ENCODE results near the gene RSPO4. TPM values are rescaled to one million over a fixed set of nuclear protein-coding genes. Genes with fewer than 3 reads are reported as not detected.

RSPO4 gene
- polyA plus RNA-seq, 2 donors: 0.04 to 0.06 TPM

GRCh38 chr20:920311-920710 is 81.8 kb downstream of the RSPO4 start:
- Histone ChIP-seq H3K27ac (ENCODE audit: low read depth in 2 of 2, low read length in 1 of 2) (no peak overlapping the region), H3K36me3 (ENCODE audit: control insufficient read depth in 2 of 2, insufficient read depth in 2 of 2, low read length in 1 of 2) (no peaks in the 10 kb centered on the region), H3K4me1 (ENCODE audit: control insufficient read depth in 2 of 2, insufficient read depth in 2 of 2, low read length in 1 of 2) (no peaks in the 10 kb centered on the region), H3K27me3 (ENCODE audit: control insufficient read depth in 1 of 2, insufficient read depth in 2 of 2, low read length in 2 of 2) (no peaks in the 10 kb centered on the region), H3K4me3 (ENCODE audit: low read depth in 1 of 2, low read length in 2 of 2) (no peak overlapping the region), H3K9me3 (ENCODE audit: control insufficient read depth in 2 of 2, insufficient read depth in 1 of 2, low read depth in 1 of 2, low read length in 1 of 2) (no peaks in the 10 kb centered on the region)
- 87 to 91% methylated on average over 4 of the region's 4 CpGs for WGBS, 2 donors

GRCh38 chr20:919491-919916 is 82.6 kb downstream of the RSPO4 start:
- no peaks in the 10 kb centered on the region for H3K36me3 ChIP-seq (ENCODE audit: control insufficient read depth in 2 of 2, insufficient read depth in 2 of 2, low read length in 1 of 2)
- no peak overlapping the region for H3K27ac ChIP-seq (ENCODE audit: low read depth in 2 of 2, low read length in 1 of 2)
- H3K4me1 ChIP-seq (ENCODE audit: control insufficient read depth in 2 of 2, insufficient read depth in 2 of 2, low read length in 1 of 2): no peaks in the 10 kb centered on the region
- H3K9me3 ChIP-seq (ENCODE audit: control insufficient read depth in 2 of 2, insufficient read depth in 1 of 2, low read depth in 1 of 2, low read length in 1 of 2): no peaks in the 10 kb centered on the region
- H3K27me3 ChIP-seq (ENCODE audit: control insufficient read depth in 1 of 2, insufficient read depth in 2 of 2, low read length in 2 of 2): no peaks in the 10 kb centered on the region
- no peak overlapping the region for H3K4me3 ChIP-seq (ENCODE audit: low read depth in 1 of 2, low read length in 2 of 2)
- 76% methylated on average over 5 of the region's 5 CpGs for WGBS, 2 donors

DNA sequence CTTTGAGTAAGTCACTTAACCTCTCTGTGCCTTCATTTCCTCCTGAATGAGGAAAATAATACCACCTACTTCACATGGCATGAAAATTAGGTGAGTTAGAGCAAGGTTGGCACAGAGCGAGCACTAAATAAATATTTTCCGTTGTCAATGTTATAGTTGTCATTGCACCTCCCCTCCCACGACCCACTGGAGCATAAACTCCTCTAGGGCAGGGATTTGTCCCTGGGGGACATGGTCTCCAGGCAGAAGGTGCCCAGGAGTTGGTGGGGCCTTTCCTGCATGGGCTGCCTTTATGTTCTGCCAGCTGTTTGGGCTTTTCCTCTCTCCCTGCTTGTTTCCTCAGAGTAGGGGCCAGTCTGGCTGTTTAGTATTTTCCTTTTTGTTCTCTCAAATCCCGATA is 84.7 kb downstream of the RSPO4 start:
- no peak overlapping the region for H3K27ac ChIP-seq (ENCODE audit: low read depth in 2 of 2, low read length in 1 of 2)
- H3K4me1 ChIP-seq (ENCODE audit: control insufficient read depth in 2 of 2, insufficient read depth in 2 of 2, low read length in 1 of 2): no peaks in the 10 kb centered on the region
- H3K4me3 ChIP-seq (ENCODE audit: low read depth in 1 of 2, low read length in 2 of 2): no peak overlapping the region
- no peaks in the 10 kb centered on the region for H3K27me3 ChIP-seq (ENCODE audit: control insufficient read depth in 1 of 2, insufficient read depth in 2 of 2, low read length in 2 of 2)
- no peaks in the 10 kb centered on the region for H3K36me3 ChIP-seq (ENCODE audit: control insufficient read depth in 2 of 2, insufficient read depth in 2 of 2, low read length in 1 of 2)
- no peaks in the 10 kb centered on the region for H3K9me3 ChIP-seq (ENCODE audit: control insufficient read depth in 2 of 2, insufficient read depth in 1 of 2, low read depth in 1 of 2, low read length in 1 of 2)
- 52 to 63% methylated on average over 4 of the region's 4 CpGs for WGBS, 2 donors

- WGBS, 2 donors: 57 to 60% methylated on average over 5 of the region's 5 CpGs
- no peak overlapping the region for H3K4me3 ChIP-seq (ENCODE audit: low read depth in 1 of 2, low read length in 2 of 2)
- no peaks in the 10 kb centered on the region for H3K9me3 ChIP-seq (ENCODE audit: control insufficient read depth in 2 of 2, insufficient read depth in 1 of 2, low read depth in 1 of 2, low read length in 1 of 2)
- no peak overlapping the region for H3K27ac ChIP-seq (ENCODE audit: low read depth in 2 of 2, low read length in 1 of 2)
- no peaks in the 10 kb centered on the region for H3K36me3 ChIP-seq (ENCODE audit: control insufficient read depth in 2 of 2, insufficient read depth in 2 of 2, low read length in 1 of 2)
- no peaks in the 10 kb centered on the region for H3K4me1 ChIP-seq (ENCODE audit: control insufficient read depth in 2 of 2, insufficient read depth in 2 of 2, low read length in 1 of 2)
- H3K27me3 ChIP-seq (ENCODE audit: control insufficient read depth in 1 of 2, insufficient read depth in 2 of 2, low read length in 2 of 2): no peaks in the 10 kb centered on the region
Observed at GRCh38 chr20:916825-917224, 85.3 kb downstream of the RSPO4 start.

GRCh38 chr20:916125-916799 is 85.8 kb downstream of the RSPO4 start, which contains the start of gene ANGPT4:
TSS of gene ANGPT4 (minus strand) at chr20:916334. CDS start at chr20:916214, 120 bp downstream.
- WGBS, 2 donors: 43 to 50% methylated on average over 18 of the region's 18 CpGs
- Histone ChIP-seq H3K9me3 (ENCODE audit: control insufficient read depth in 2 of 2, insufficient read depth in 1 of 2, low read depth in 1 of 2, low read length in 1 of 2) (no peaks in the 10 kb centered on the region), H3K27ac (ENCODE audit: low read depth in 2 of 2, low read length in 1 of 2) (no peak within 1 kb of the TSS), H3K4me3 (ENCODE audit: low read depth in 1 of 2, low read length in 2 of 2) (no peak within 1 kb of the TSS), H3K27me3 (ENCODE audit: control insufficient read depth in 1 of 2, insufficient read depth in 2 of 2, low read length in 2 of 2) (no peaks in the 10 kb centered on the region), H3K4me1 (ENCODE audit: control insufficient read depth in 2 of 2, insufficient read depth in 2 of 2, low read length in 1 of 2) (no peaks in the 10 kb centered on the region), H3K36me3 (ENCODE audit: control insufficient read depth in 2 of 2, insufficient read depth in 2 of 2, low read length in 1 of 2) (no peaks in the 10 kb centered on the region)

GRCh38 chr20:914727-915498 is 87.2 kb downstream of the RSPO4 start:
- no peaks in the 10 kb centered on the region for H3K36me3 ChIP-seq (ENCODE audit: control insufficient read depth in 2 of 2, insufficient read depth in 2 of 2, low read length in 1 of 2)
- H3K9me3 ChIP-seq (ENCODE audit: control insufficient read depth in 2 of 2, insufficient read depth in 1 of 2, low read depth in 1 of 2, low read length in 1 of 2): no peaks in the 10 kb centered on the region
- H3K27ac ChIP-seq (ENCODE audit: low read depth in 2 of 2, low read length in 1 of 2): no peak overlapping the region
- H3K4me3 ChIP-seq (ENCODE audit: low read depth in 1 of 2, low read length in 2 of 2): no peak overlapping the region
- no peaks in the 10 kb centered on the region for H3K4me1 ChIP-seq (ENCODE audit: control insufficient read depth in 2 of 2, insufficient read depth in 2 of 2, low read length in 1 of 2)
- no peaks in the 10 kb centered on the region for H3K27me3 ChIP-seq (ENCODE audit: control insufficient read depth in 1 of 2, insufficient read depth in 2 of 2, low read length in 2 of 2)
- 64 to 66% methylated on average over 15 of the region's 15 CpGs for WGBS, 2 donors

DNA sequence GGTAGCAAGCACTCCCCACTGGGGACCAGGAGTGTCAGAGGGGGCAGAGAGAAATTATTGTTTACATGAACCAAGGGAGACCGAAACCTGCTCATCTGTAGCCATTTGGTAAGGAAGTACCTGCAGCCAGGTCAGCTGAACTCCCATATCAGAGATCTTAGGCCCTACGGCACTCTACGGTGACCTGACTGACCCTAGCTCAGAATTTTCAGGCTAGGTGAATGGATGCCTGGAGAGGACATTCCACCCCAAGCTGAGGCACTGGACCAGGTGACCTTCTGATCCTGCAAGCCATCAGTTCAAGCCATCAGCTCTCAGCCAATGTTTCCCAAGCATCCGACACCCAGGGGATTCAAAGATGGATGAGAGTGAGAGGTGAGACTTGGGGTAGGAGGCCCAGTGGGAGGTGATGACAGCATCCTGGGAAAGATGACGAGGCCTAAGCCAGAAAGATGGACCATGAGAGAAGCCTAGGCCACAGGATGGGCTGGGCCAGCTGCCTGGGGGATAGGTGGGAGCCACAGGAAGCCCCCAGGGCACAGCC is 88.7 kb downstream of the RSPO4 start:
- H3K4me3 ChIP-seq (ENCODE audit: low read depth in 1 of 2, low read length in 2 of 2): no peak overlapping the region
- H3K27ac ChIP-seq (ENCODE audit: low read depth in 2 of 2, low read length in 1 of 2): no peak overlapping the region
- no peaks in the 10 kb centered on the region for H3K9me3 ChIP-seq (ENCODE audit: control insufficient read depth in 2 of 2, insufficient read depth in 1 of 2, low read depth in 1 of 2, low read length in 1 of 2)
- H3K27me3 ChIP-seq (ENCODE audit: control insufficient read depth in 1 of 2, insufficient read depth in 2 of 2, low read length in 2 of 2): no peaks in the 10 kb centered on the region
- no peaks in the 10 kb centered on the region for H3K4me1 ChIP-seq (ENCODE audit: control insufficient read depth in 2 of 2, insufficient read depth in 2 of 2, low read length in 1 of 2)
- H3K36me3 ChIP-seq (ENCODE audit: control insufficient read depth in 2 of 2, insufficient read depth in 2 of 2, low read length in 1 of 2): no peaks in the 10 kb centered on the region
- 84 to 89% methylated on average over 5 of the region's 5 CpGs for WGBS, 2 donors

DNA sequence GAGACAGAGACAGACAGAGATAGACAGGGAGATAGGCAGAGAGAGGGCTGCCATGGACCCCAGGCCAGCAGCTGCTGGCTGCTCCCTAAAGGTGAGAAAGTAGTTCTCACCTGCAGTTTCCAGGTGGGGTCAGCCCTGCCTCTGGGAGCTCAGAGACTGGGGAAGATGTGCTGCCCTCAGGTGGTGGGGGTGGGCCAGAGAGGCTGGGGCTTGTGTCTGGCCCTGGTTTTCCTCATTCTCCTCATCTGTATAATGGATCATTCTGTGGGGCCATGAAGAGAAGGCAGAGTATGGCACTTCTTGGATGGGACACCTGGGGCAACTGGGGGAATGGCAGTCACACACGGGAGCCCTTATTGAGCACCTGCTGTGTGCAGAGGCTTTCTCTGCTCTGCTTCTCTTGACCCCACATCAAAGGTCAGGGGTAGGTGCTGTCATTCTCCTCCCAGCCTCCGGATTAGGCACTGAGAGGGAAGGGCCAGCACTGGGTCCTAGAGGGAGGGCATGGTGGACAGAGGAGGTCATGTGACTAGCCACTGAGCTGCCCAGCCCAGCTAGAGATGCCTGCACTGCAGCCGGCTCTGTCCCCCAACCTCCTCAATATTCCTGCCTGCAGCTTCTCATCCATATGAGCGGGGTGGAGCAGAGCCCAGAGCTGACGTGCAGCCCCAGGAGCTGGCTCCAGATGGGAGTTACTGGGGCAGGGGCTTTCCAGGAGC is 90.1 kb downstream of the RSPO4 start:
- H3K27ac ChIP-seq (ENCODE audit: low read depth in 2 of 2, low read length in 1 of 2): peak overlapping the region in 1 of 2 donors; percentile 10
- no peaks in the 10 kb centered on the region for H3K9me3 ChIP-seq (ENCODE audit: control insufficient read depth in 2 of 2, insufficient read depth in 1 of 2, low read depth in 1 of 2, low read length in 1 of 2)
- H3K36me3 ChIP-seq (ENCODE audit: control insufficient read depth in 2 of 2, insufficient read depth in 2 of 2, low read length in 1 of 2): no peaks in the 10 kb centered on the region
- no peak overlapping the region for H3K4me3 ChIP-seq (ENCODE audit: low read depth in 1 of 2, low read length in 2 of 2)
- H3K4me1 ChIP-seq (ENCODE audit: control insufficient read depth in 2 of 2, insufficient read depth in 2 of 2, low read length in 1 of 2): no peaks in the 10 kb centered on the region
- WGBS, 2 donors: 50 to 52% methylated on average over 5 of the region's 5 CpGs
- no peaks in the 10 kb centered on the region for H3K27me3 ChIP-seq (ENCODE audit: control insufficient read depth in 1 of 2, insufficient read depth in 2 of 2, low read length in 2 of 2)

DNA sequence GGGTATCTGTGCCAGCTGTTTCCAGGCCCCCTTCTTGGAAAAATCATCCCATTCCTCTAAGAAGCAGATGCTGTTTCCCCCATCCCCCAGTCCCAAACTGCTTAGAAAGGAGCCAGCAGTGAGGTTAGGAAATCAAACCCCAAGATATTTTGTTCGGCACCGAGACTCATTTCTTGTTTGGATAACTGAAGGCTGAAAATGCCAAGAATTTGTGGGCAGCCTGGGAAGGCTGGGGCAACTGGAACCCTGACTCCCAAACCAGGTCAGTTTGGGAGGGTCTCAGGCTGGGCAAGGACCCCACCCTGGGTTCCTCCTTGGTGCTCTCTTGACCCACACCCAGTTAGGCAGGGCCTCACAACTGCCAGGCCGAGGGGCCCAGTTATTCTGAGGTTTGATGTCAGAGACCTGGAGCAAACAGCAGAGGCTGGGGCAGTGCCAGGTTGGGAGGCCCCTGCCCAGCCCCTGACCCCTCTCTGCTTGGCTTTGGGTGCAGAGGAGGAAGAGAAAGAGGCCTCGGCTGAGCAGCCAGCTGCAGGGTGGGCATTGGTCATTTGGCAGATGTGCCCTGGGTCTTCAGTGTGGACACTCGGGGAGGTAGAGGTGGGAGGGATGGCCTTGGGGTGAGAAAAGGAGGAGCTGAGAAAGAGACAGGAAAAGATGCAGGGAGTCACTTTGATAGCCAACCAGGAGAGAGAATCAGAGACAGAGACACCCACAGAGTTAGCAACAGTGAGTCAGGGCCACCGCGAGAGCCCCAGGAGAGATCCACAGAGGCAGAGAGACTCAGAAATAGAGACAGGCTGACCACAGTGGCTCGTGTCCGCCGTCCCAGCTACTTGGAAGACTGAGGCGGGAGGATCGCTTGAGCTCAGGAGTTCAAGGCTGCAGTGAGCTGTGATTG is 91.0 kb downstream of the RSPO4 start:
- Histone ChIP-seq H3K27me3 (ENCODE audit: control insufficient read depth in 1 of 2, insufficient read depth in 2 of 2, low read length in 2 of 2) (no peaks in the 10 kb centered on the region), H3K36me3 (ENCODE audit: control insufficient read depth in 2 of 2, insufficient read depth in 2 of 2, low read length in 1 of 2) (no peaks in the 10 kb centered on the region), H3K9me3 (ENCODE audit: control insufficient read depth in 2 of 2, insufficient read depth in 1 of 2, low read depth in 1 of 2, low read length in 1 of 2) (no peaks in the 10 kb centered on the region), H3K4me3 (ENCODE audit: low read depth in 1 of 2, low read length in 2 of 2) (no peak overlapping the region), H3K27ac (ENCODE audit: low read depth in 2 of 2, low read length in 1 of 2) (peak overlapping the region in 1 of 2 donors; percentile 21), H3K4me1 (ENCODE audit: control insufficient read depth in 2 of 2, insufficient read depth in 2 of 2, low read length in 1 of 2) (no peaks in the 10 kb centered on the region)
- WGBS, 2 donors: 62 to 65% methylated on average over 12 of the region's 12 CpGs
